Measurements from ENCODE around the gene GDF3. TPM values are rescaled to one million over a fixed set of nuclear protein-coding genes. Genes with fewer than 3 reads are reported as not detected.

GDF3 gene
- total RNA-seq, 1 experiment from 2014 or later = not detected

DNA sequence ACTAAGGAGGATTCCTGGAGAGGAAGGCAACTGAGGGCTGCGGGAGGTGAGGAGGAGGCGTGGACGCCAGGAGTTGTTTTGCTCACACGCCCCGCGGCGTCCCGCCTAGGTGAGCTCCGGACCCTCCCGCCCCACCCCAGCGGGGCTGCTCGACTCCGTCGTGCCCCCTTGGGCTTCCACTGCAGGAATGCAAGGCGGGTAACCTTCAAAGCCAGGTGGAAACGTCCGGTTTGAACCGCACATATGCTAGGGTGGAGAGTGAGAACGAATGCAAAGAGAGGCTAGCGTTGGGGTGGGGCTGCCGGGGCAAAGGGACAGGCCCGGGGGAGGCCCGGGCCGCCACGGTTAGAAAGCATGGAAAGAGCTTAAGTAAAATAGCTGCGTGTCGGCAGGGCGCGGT is 10.3 kb upstream of the GDF3 start:
- RAD21 ChIA-PET (ENCODE audit: low non-redundant PET in 1 of 2, low total read pairs in 2 of 2, uncharacterized antibody in 2 of 2, unreplicated experiment in 2 of 2) = no interaction called here
- H3K9ac ChIP-seq (ENCODE audit: low read length) = no peak overlapping the region
- no peak for ATAC-seq
- no peak overlapping the region for H2AFZ ChIP-seq (ENCODE audit: low read depth, low read length, poor library complexity, severe bottlenecking)
- no peak overlapping the region for H3K4me3 ChIP-seq (replicated peaks in 1 of 2; ENCODE audit: low read depth in 1 of 2, low read length in 2 of 2)
- H3K27ac ChIP-seq (ENCODE audit: low read depth, low read length) = no peak overlapping the region
- H3K4me1 ChIP-seq (ENCODE audit: control insufficient read depth in 1 of 2, insufficient read depth in 2 of 2, low read length in 2 of 2) = no peaks in the 10 kb centered on the region
- POLR2A ChIA-PET = no interaction called here
- no peaks in the 10 kb centered on the region for H3K79me2 ChIP-seq (ENCODE audit: insufficient read depth, low read length)
- H3K9me3 ChIP-seq (ENCODE audit: control insufficient read depth in 1 of 2, insufficient read depth in 1 of 2, low read depth in 1 of 2, low read length in 2 of 2) = no peaks in the 10 kb centered on the region
- no peak for TF ChIP-seq SRF (IDR thresholded peaks at IDR 0.05; ENCODE audit: low read depth)
- no peak for TF ChIP-seq TCF7L2 (IDR thresholded peaks at IDR 0.05; ENCODE audit: borderline replicate concordance, extremely low read depth, insufficient read depth, insufficient read length)
- TF ChIP-seq POLR2AphosphoS5 (IDR thresholded peaks at IDR 0.05; ENCODE audit: low read depth, low read length) = no peak
- no peak for TF ChIP-seq SIN3A (IDR thresholded peaks at IDR 0.05; ENCODE audit: low read depth)
- TF ChIP-seq, protein P1, sequence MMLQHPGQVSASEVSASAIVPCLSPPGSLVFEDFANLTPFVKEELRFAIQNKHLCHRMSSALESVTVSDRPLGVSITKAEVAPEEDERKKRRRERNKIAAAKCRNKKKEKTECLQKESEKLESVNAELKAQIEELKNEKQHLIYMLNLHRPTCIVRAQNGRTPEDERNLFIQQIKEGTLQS (IDR thresholded peaks at IDR 0.05) = no peak
- no peak for TF ChIP-seq ZFX (IDR thresholded peaks at IDR 0.05)
- TF ChIP-seq FOSL1 (IDR thresholded peaks at IDR 0.05; ENCODE audit: low read depth) = no peak
- TF ChIP-seq ZNF274 (IDR thresholded peaks at IDR 0.05; ENCODE audit: low read depth, low read length) = no peak
- no peak for TF ChIP-seq CBX3 (IDR thresholded peaks at IDR 0.05; ENCODE audit: low read depth)
- no peak for TF ChIP-seq POLR2A (IDR thresholded peaks at IDR 0.05; ENCODE audit: borderline replicate concordance, extremely low read depth, insufficient read depth, insufficient read length)
- TF ChIP-seq, protein P2, sequence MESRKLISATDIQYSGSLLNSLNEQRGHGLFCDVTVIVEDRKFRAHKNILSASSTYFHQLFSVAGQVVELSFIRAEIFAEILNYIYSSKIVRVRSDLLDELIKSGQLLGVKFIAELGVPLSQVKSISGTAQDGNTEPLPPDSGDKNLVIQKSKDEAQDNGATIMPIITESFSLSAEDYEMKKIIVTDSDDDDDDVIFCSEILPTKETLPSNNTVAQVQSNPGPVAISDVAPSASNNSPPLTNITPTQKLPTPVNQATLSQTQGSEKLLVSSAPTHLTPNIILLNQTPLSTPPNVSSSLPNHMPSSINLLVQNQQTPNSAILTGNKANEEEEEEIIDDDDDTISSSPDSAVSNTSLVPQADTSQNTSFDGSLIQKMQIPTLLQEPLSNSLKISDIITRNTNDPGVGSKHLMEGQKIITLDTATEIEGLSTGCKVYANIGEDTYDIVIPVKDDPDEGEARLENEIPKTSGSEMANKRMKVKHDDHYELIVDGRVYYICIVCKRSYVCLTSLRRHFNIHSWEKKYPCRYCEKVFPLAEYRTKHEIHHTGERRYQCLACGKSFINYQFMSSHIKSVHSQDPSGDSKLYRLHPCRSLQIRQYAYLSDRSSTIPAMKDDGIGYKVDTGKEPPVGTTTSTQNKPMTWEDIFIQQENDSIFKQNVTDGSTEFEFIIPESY (IDR thresholded peaks at IDR 0.05; ENCODE audit: extremely low read depth, insufficient replicate concordance, low read length) = no peak
- TF ChIP-seq, protein P3, sequence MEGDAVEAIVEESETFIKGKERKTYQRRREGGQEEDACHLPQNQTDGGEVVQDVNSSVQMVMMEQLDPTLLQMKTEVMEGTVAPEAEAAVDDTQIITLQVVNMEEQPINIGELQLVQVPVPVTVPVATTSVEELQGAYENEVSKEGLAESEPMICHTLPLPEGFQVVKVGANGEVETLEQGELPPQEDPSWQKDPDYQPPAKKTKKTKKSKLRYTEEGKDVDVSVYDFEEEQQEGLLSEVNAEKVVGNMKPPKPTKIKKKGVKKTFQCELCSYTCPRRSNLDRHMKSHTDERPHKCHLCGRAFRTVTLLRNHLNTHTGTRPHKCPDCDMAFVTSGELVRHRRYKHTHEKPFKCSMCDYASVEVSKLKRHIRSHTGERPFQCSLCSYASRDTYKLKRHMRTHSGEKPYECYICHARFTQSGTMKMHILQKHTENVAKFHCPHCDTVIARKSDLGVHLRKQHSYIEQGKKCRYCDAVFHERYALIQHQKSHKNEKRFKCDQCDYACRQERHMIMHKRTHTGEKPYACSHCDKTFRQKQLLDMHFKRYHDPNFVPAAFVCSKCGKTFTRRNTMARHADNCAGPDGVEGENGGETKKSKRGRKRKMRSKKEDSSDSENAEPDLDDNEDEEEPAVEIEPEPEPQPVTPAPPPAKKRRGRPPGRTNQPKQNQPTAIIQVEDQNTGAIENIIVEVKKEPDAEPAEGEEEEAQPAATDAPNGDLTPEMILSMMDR (IDR thresholded peaks at IDR 0.05 in 2 of 3, conservative IDR thresholded peaks at IDR 0.05 in 1 of 3; ENCODE audit: borderline replicate concordance in 1 of 3, insufficient read depth in 1 of 3, low read depth in 2 of 3, low read length in 2 of 3) = no peak
- TF ChIP-seq EZH2phosphoT487 (IDR thresholded peaks at IDR 0.05; ENCODE audit: borderline replicate concordance) = no peak
- no peaks in the 10 kb centered on the region for H3K9me2 ChIP-seq (ENCODE audit: insufficient read depth)
- BruUV-seq (replicated peaks) = no TSS peak
- intact Hi-C loops (cut with micrococcal nuclease) = no loop called here
- no peaks in the 10 kb centered on the region for H3K36me3 ChIP-seq (ENCODE audit: control insufficient read depth in 1 of 2, insufficient read depth in 2 of 2, low read length in 2 of 2)
- H3K27me3 ChIP-seq (ENCODE audit: insufficient read depth, low read length) = no peaks in the 10 kb centered on the region
- H4K20me1 ChIP-seq (ENCODE audit: insufficient read depth) = no peaks in the 10 kb centered on the region
- CTCF ChIA-PET = no interaction called here
- no peak overlapping the region for H3K4me2 ChIP-seq (ENCODE audit: low read length)
- no peak for DNase-seq (ENCODE audit: low read depth, low spot score)
